ENCODE measurements around the gene CTNS.

Gene CTNS

GRCh38 chr17:3636154-3636907, at the start of gene CTNS, which contains the start of gene SHPK:
TSS of gene CTNS (plus strand) at chr17:3636760. CDS start at chr17:3640207, 3,447 bp downstream.
TSS of gene SHPK (minus strand) at chr17:3636250. CDS start at chr17:3636219, 31 bp downstream.
- peak; percentile 96 for DNase-seq

- no peak for DNase-seq
Measured at GRCh38 chr17:3589784-3590183, 46.8 kb upstream of the CTNS start.

- no peak for DNase-seq
Measured at GRCh38 chr17:3590231-3590630, 46.3 kb upstream of the CTNS start.

GRCh38 chr17:3590768-3591167, 45.8 kb upstream of the CTNS start:
- DNase-seq, result no peak

GRCh38 chr17:3592216-3592860, 44.2 kb upstream of the CTNS start:
- DNase-seq, result no peak

- DNase-seq, result no peak
Measured at GRCh38 chr17:3593384-3593783, 43.2 kb upstream of the CTNS start.

GRCh38 chr17:3594051-3594800, 42.3 kb upstream of the CTNS start:
- no peak for DNase-seq

GRCh38 chr17:3594976-3595375, 41.6 kb upstream of the CTNS start:
- DNase-seq, result no peak

- DNase-seq, result no peak
Measured at GRCh38 chr17:3596804-3597464, 39.6 kb upstream of the CTNS start.

- DNase-seq, result no peak
Measured at GRCh38 chr17:3598078-3598477, 38.5 kb upstream of the CTNS start.

- DNase-seq, result no peak
Measured at GRCh38 chr17:3600529-3601205, 35.9 kb upstream of the CTNS start.

- peak; percentile 26 for DNase-seq
Measured at GRCh38 chr17:3602499-3602898, 34.1 kb upstream of the CTNS start.

- no peak for DNase-seq
Measured at GRCh38 chr17:3603119-3603869, 33.3 kb upstream of the CTNS start.

- DNase-seq, result no peak
Measured at GRCh38 chr17:3603870-3604259, 32.7 kb upstream of the CTNS start.

- DNase-seq, result no peak
Measured at GRCh38 chr17:3609689-3610088, 26.9 kb upstream of the CTNS start.

- DNase-seq, result no peak
Measured at GRCh38 chr17:3610523-3610922, 26.0 kb upstream of the CTNS start.

- no peak for DNase-seq
Measured at GRCh38 chr17:3613124-3613523, 23.4 kb upstream of the CTNS start.

GRCh38 chr17:3615160-3615870, 21.2 kb upstream of the CTNS start:
- DNase-seq, result no peak

GRCh38 chr17:3621146-3621720, 15.3 kb upstream of the CTNS start:
- no peak for DNase-seq

- DNase-seq, result no peak
Measured at GRCh38 chr17:3622977-3623594, 13.5 kb upstream of the CTNS start.

All from MV-4-11 (cell line).